Activated CD4-positive, alpha-beta T cell treated with anti-CD3 and anti-CD28 coated beads for 24 hours (primary cell): ENCODE results near the gene HS3ST1.

Experiments
- DNase-seq, 2 donors: peaks; one replicate each; pipeline ENCODE4 v3.0.0-alpha.2; 2020; ENCODE audit warnings: low read depth in 2 of 2

HS3ST1 gene

DNA sequence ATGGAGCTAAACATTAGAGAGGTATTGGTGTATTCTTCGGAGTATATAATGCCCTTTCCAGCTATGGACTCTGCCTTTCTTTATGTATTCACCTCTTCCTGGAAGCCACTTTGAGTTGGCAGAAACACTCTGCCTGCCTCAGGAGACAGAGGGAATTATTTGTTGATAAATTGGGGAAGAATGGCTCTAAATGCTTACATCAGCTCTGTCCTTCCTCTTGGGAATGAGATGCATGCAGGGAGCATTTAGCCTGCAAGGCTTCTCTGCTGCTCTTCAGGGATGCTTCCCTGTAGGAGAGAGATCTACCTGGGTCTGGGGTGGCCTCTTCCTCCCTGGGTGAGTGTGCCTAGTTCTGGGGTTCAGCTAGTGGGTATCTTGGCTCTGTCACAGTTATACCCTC, 6.9 kb upstream of the HS3ST1 start:
- DNase-seq = no peak

DNA sequence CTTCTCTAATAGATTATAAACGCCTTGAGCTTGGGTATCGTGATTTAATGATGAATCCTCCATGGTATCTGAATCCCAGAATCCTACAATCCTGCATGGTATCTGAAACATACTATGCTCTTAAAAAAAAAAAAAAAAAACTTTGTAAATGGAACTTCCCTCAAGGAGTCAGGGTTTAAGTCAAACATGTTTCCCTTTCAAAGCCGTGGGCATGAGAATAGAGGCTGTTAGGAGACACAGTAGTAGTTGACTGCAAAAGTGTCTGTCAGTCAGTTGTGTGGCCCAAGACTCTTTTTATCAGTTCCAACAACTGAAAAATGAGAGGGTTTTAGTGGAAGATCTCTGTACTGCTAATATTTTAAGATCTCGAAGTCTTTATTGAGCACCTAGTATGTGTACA, 2.4 kb upstream of the HS3ST1 start:
- no peak for DNase-seq

DNA sequence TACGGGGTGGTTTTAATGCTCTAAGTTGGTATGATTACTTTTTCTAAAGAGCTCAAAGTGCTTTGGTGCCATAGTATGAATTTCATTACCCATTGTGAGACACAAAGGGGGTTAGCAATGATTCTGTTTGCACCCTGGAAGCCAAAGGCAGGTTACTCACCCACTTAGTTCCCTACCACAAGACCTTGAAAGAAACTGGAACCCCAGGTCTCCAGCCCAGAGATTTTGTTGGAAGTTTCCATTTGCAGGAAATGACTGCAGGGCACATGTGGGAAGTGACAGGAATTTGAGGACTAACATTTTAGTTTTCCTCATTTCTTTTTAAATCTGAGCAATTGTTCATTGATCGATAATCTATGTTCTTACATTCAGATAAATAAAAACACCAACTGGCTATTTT, 1.8 kb upstream of the HS3ST1 start:
- no peak for DNase-seq

DNA sequence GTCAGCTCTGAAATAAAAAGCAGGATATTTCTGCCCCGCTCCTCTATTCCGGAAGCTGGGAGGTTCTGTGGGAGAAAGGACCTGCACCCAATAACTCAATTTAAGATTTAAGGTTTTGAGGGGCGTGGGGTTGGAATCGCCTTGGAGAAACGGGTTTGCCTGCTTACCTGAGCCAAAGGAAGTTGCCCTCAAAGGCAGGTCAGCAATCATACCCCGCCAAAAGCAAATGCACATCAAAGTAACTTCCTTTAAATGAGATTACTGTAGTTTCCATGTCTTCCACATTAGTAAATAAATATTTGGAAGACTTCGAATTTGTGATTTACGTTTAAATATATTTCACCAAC, 978 bp upstream of the HS3ST1 start:
- no peak for DNase-seq

DNA sequence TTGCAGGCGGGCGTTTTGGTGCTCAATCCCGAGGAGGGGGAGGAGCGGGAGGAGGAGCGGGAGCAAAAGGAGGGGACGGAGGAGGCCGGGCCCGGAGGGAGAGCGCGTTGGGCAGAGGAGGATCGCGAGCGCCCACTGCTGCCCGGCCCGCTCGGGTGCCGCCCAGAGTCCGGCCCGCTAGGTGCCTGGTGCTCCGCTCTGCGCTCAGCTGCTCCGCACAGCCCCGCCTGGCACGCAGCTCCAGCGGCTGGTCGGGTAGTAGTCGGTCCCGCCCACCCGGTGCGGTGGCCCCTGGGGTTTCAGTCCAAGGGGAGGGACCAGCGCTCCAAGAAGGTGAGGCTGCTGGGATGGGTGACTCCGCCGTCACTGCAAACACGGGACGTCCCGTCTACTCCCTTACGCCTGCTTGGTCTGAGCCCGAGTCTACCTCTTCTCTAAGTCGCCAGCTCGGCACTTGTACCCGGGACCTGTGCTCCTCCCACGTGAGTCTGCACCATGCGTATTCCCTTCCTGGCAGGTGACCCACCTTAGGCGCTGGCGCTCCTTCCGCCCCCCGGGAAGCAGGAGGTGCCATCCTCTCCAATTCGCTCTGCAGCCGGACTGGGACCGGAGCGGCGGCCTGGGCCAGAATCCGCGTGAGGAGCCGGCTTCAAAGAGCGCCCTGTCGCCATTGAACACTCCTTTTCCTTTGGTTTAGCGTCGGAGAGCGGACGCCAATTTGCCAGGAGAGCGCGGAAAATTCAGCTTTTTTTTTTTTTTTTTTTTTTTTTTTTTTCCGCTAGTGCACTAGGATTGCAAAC, 405 bp upstream of the HS3ST1 start:
- peak in 1 of 2 donors; percentile 30 for DNase-seq

DNA sequence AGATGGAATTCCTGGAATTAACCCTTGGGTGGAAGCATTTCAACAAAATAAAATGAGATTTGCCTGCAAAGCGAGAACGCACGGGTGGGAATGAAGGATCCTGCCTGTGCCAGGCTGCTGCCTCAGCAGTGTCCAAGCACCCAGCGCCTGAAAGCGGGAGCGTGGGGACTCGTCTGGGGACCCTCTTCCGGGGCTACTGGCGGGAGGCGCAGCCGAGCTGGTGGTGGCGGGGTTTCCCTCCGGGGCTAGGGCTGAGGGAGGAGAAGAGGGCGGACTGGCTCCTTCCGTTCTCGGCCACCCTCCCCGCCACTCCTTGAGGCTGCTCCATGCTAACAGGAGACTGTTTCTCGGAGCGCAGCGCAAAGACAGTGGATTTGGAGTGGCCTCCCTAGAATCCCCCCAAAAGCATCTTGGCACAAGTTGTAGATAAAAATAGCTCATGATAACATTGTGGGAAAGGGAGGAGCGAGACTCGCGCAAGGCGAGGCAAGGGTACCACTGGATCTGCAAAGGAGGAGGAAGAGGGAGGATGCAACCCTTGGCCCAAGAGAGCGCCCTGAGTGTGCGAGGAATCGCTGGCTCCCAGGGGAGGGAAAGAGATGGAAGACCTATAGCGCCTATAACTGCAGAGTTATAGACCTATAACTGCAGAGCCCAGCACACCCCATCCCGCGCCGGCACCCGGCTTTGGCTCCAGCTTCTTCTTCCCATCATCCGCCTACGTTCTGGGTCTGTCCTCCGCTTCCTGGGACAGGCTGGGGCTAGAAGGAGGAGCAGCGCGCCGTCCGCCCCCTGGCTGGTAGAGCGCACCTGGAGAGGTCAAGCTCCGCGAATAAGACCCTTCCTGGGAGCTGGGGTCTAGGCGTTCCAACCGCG, 1.3 kb downstream of the HS3ST1 start:
- DNase-seq = no peak

DNA sequence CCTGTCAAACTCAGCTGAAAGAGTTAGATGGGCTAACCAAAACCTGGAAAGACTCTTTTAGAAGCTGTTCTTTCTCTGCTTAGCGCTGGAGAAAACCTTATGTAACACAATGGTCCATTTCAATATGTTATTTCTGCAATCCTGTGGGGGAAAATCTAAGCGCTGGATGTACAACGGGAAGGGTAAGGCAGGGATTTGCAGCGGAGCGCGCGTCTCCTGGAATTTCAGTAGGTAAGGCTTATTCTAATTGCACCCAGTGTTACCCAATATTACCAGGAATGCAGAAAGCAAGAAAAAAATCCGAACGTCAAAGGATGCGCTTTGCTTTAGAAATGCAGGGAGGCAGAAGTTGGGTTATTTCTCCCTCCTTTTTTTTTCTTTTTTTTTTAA, 2.0 kb downstream of the HS3ST1 start:
- no peak for DNase-seq

DNA sequence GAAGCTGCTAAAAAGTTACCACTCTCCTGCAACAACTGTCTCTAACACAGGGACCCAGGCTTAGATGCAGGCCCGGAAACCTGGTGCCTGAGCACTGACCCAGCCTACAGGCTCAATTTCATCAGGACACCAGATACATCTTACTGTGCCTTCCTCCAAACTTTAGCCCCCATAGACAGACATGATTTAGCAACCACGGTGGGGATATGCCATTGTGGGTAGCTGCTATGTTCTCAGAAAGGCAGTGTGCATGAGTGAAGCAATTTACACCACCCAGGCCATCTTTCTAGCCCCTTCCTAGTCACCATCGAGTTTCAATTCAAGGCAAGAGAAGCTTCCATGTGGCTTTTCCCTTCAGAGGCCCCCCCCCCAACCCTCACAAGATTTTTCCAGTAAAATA, 2.7 kb downstream of the HS3ST1 start:
- no peak for DNase-seq

DNA sequence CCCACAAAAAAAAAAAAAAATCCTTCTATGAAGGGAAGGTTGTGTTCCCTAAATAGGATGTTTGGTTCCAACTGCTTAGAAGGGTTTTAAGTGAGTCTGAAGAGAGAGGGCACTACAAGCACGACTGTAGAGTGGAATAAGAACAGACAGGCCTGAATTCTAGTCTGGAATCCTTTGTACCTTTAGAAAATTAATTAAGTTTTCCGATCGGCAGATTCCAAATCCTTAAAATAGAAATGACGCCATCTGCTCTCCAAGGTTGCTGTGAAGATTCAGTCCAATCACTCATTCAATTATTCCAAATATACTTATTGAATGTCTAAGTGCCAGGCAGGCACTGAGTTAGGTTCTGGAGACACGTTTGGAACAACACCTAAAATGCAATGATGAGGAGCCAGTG, 3.8 kb downstream of the HS3ST1 start:
- no peak for DNase-seq

DNA sequence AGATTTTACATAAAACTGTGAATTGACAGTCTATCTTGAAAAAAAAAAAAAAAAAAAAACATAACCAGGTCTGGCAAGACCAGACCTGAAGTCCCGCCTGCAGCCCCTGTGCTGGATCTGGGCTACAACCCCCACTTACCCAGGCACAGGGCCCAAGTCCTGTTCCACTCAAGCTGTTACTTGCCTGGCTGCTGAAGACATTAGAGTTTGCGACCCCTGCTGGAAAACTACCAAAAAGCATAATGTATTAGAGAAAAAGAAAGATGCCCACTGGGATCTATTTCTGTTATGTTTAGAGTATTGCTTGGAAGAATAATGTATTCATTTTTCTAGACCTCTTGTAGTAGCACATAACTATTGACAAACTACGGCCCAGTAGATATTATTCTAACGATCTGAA, 4.7 kb downstream of the HS3ST1 start:
- no peak for DNase-seq

DNA sequence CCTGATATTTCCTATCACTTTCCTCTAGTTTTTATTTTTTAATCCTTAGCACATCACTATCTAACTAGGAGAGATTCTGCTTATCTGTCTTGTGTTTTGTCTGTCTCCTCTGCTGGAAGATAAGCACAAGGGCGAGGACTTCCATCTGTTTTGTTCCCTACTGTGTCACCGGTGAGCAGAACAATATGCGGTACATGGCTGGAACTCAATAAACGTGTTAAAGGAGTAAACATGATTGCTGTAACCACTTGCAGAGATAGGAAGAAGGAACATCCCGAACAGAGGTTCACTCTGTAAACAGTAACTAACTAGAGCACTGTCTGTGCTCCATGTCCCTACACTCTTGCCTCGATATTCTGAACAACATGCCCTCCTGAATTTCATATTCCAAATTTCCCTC, 5.2 kb downstream of the HS3ST1 start:
- DNase-seq = no peak

DNA sequence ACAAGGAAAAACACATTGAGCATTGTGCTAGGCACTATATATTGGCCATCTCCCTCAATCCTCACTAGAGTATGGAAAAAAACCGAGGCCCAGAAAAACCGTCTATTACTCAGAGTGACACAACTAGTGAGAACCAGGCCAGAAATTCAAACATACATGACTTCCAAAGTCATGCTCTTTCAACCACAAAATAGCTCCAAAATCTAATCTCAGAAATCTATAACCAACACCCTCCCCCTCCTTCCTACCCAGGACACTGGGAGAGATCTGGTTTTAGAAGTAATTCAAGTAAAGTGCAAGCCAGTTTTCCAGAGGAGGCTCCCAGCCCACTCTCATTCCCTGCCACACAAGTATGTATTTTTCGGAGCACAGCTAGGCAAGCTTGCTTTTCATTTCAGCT, 7.6 kb downstream of the HS3ST1 start:
- no peak for DNase-seq

DNA sequence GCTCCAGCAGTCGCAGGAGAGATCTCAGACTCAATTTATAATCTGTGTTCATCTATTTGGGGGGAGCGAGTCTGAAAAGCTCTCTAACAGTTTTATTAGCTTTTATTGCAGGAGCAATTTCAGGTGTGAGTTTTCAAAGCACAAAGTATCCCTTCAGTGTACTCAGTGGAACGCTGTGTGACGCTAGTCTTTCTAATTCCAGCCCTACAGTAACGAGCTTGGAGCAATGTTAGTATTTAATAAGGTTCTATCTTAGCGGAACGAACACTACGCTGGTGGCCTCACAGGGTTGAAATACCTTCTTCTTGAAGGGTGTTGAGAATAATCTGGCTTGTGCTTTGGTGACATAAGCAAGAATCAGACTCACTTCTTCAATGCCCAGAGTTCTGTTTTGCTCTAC, 8.4 kb downstream of the HS3ST1 start:
- DNase-seq = no peak

DNA sequence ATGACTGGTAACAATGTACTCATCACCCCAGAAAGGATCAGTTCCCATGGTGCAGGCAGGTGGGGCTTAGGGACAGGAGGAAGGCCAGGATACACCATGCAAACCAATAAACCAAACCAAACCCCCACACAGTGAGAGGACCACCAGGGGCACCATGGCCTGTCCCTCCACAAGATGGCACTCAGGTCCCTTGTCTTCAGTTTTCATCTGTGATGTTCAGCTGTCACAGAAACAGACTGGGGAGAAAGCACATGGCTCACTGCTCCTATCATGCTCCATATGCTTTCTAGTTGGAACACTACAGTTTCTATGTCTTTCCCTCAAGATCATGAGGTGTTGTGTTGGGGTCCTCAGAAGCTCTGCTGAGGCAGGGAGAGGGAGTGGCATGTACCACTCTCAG, 10.1 kb downstream of the HS3ST1 start:
- no peak for DNase-seq

DNA sequence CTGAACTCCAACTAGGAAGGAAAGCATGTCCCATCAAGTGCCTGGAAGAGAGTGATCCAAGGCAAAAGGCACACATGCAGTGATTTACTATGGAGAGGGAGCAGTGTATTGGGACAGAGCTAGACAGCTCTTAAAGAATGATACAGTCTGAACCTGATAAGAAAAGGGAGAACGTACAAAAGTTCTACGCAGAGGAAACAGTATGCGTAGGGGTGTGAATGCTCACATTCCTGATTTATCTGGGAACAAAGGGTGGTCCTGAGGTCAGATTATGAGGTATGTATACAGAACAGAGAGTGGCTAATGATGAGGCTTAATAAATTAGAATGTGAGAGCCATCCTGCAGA, 12.0 kb downstream of the HS3ST1 start:
- no peak for DNase-seq

DNA sequence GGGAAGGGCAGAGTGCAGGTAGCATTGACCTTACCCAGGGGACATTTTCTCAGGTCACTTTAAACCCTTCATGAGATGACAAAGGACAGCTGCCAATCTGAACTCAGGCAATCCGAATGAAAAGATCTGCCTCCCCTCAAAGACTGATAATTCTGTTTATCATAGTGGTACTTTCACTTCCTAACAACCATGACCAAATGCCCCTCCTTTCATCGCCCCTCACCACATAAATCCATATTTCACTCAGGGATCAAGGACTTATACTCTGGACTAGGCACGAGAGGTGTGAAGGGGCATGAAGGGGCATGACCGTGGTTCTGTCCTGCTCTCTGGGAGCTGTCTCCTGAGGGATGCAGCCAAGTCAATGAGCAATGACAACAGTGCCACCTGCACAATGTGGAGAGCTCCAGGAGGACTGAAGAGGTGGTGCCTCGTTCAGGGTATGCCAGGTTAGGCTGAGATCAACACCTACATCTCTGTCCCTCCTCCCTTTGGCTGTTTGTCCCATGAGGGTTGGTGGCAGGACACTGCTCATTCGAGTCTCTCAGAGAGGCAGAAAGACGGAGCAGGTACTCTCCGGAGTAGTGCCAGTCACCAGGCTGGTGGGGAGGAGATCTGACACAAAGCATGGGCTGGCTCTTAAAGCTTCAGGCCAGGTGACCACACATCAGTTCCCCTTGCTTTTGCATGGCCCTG, 12.5 kb downstream of the HS3ST1 start:
- no peak for DNase-seq

DNA sequence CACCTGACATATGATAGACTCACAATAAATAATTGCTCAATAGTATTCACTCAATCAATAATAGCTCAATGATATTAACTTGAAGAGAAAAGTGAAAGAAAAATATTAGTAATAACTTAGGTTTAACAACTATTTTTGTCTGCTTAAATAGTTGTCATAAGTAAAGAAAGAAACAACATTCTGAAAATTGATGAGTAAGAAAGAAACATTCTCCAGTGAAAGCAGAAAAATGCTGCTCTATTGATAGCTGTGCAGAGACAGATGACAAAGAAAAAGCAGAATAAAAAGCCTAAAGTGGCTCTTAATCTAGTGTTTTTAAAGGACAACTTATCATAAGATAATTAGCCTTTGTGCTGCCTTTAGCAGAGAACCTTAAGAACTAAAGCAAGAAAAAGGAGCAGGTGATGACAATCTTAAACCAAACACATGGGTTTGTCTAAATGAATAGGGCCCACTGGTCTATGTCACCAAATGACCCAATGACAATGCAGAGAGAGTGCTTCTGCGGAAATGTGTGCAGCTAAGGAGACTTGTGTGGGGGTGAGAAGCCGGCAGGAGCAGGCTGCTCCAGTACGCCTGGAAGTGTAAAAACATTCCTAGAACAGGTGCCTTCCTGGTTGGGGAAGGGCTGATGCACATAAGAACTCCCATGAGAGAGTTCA, 13.2 kb downstream of the HS3ST1 start:
- DNase-seq = no peak

DNA sequence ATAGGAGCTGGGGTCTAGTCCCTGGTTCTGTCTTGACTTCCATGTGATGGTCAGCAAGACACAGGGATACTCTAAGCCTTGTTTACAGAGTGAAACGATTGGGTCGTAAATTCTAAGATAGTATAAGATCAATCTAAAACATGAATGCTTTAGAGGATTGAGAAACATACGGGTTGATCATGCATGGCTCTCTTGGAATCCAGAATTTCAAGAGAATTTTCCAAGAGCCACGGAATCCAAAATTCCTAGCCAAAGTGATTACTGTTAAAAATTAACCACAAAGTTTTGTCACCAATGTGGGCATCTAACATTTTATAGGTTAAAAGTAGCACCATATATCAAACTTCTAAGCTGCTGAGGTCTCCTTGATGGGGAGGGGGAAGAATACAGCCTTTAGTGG, 16.5 kb downstream of the HS3ST1 start:
- no peak for DNase-seq

DNA sequence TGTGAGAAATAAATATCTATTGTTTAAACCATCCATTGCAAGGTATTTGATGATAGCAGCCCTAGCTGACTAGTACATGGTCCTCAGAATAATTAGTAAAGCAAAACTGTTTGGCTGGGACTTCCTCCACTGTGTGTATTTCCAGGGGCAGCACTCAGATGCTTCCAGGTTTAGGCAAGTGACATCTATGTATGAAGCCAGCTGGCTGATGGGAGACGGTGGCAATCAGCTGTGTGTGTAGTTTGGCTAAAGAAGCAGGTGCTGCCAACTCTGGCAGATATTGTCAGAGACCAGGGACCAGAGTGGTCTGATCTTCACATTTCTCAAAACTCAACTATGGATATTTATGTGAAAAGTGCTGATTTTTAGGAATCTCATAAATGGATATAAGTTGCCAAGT, 19.1 kb downstream of the HS3ST1 start:
- DNase-seq = no peak

DNA sequence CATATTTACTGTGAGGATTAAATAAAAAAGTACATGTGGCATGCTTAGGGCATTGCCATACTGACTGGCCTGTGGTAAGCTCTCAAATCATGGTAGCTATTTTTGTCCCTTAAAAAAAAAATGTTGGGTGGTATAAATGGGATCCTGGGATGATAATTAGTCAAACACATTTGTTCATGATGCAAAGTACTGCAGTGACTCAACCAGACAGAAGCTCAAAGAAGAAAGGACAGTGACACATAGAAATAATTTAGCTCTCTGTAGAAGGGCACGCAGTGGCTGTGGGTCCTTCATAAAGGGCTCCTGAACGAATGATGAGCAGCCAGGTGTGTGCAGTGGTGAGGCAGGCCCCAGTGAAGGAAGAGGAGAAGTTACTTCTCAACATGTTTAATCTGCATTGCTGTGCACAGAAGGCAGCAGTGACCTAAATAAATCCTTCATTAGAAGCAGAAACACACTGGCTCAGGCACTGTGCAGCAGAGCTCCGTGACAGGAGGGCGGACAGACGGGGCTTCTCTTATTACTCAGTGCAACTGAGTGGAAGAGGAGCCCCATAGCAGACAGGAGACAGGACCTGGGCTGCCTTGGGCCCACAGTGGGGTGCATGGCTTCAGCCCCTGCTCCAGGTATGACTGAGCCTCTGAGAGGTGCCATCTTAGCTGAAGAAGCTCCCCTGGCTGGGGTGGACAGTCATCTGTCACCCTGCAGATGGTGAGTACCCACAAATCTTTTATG, 20.3 kb downstream of the HS3ST1 start:
- no peak for DNase-seq

DNA sequence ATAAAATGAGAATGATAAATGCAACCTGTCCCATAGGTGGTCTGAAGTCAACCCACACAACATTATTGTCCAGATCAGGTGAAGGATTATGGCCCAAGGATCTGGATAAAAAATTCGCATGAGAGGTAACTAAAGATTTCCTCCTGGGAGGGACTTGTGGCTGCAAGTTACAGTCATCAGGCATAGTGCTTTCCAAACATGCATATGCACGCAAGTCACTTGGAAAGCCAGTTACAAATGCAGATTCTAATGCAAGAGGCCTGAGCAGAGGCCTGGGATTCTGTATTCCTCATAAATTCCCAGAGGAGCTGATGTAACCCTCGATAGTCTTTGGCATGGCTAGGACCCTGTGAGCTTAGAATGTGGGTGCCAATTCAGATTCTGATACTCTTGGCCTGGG, 21.1 kb downstream of the HS3ST1 start:
- no peak for DNase-seq

DNA sequence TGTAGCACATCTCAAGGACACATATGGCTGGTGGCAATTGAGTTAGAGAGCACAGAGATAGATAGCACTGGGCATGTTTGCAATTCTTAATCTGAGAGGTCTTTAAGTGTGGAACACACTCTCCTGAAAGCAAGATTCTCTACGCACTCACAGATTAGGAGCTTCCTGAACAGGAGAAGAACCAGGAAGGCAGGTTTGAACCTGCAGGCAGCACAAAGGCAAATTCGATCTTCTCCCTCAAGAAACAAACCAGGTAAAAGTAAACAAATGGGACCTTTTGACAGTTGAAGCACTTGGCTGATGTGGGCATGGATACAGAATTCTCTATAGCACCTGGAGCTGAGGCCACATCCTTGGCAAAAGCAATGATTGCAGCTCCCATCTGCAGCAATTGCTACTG, 24.3 kb downstream of the HS3ST1 start:
- DNase-seq = no peak
